GM11168 (cell line): Measurements from ENCODE around the gene NUP98.
"Not testable (repeated sequence)": the region's sequence is repeated elsewhere in the genome, so short reads cannot be mapped to it uniquely, and the experiment has no call there.

Experiments used
- in situ Hi-C: fragments of 300-500 bp; cut with MboI; formaldehyde crosslinking; loops from one replicate; pipeline ENCODE4 v1.12.0; 2022; ENCODE audit warnings: low sequenced_read_pairs; ENCODE audit not compliant: unreplicated experiment

Gene NUP98

GRCh38 chr11:3802011-3802790 is 4.8 kb upstream of the NUP98 start:
- in situ Hi-C loops = no loop called here

GRCh38 chr11:3799873-3800272 is 2.5 kb upstream of the NUP98 start:
- in situ Hi-C loops = no loop called here

GRCh38 chr11:3799143-3799542 is 1.8 kb upstream of the NUP98 start:
- in situ Hi-C loops = no loop called here

- in situ Hi-C loops = no loop called here
Measured at GRCh38 chr11:3796801-3797328, 489 bp downstream of the NUP98 start.

GRCh38 chr11:3796346-3796745 is 1.0 kb downstream of the NUP98 start:
- in situ Hi-C loops = no loop called here

GRCh38 chr11:3796002-3796311 is 1.4 kb downstream of the NUP98 start:
- in situ Hi-C loops = no loop called here

- in situ Hi-C loops = no loop called here
Measured at GRCh38 chr11:3795131-3796001, 2.0 kb downstream of the NUP98 start.

GRCh38 chr11:3794387-3794786 is 3.0 kb downstream of the NUP98 start:
- in situ Hi-C loops = not testable (repeated sequence)

GRCh38 chr11:3786781-3787428 is 10.4 kb downstream of the NUP98 start:
- in situ Hi-C loops = no loop called here

- in situ Hi-C loops = no loop called here
Measured at GRCh38 chr11:3783611-3784010, 13.7 kb downstream of the NUP98 start.

- in situ Hi-C loops = no loop called here
Measured at GRCh38 chr11:3782963-3783362, 14.4 kb downstream of the NUP98 start.

GRCh38 chr11:3781423-3781822 is 15.9 kb downstream of the NUP98 start:
- in situ Hi-C loops = no loop called here

GRCh38 chr11:3775736-3776406 is 21.5 kb downstream of the NUP98 start:
- in situ Hi-C loops = no loop called here

- in situ Hi-C loops = no loop called here
Measured at GRCh38 chr11:3773180-3773579, 24.2 kb downstream of the NUP98 start.

GRCh38 chr11:3767536-3767935 is 29.8 kb downstream of the NUP98 start:
- in situ Hi-C loops = no loop called here

- in situ Hi-C loops = not testable (repeated sequence)
Measured at GRCh38 chr11:3766836-3767235, 30.5 kb downstream of the NUP98 start.

GRCh38 chr11:3764266-3764665 is 33.1 kb downstream of the NUP98 start:
- in situ Hi-C loops = no loop called here

- in situ Hi-C loops = no loop called here
Measured at GRCh38 chr11:3755151-3755550, 42.2 kb downstream of the NUP98 start.

GRCh38 chr11:3753110-3753509 is 44.2 kb downstream of the NUP98 start:
- in situ Hi-C loops = no loop called here

- in situ Hi-C loops = no loop called here
Measured at GRCh38 chr11:3747704-3748103, 49.6 kb downstream of the NUP98 start.
